NCI-H345 (cell line): ENCODE data around the gene ZBTB8OS.
"Not testable (repeated sequence)": the region's sequence is repeated elsewhere in the genome, so short reads cannot be mapped to it uniquely, and the experiment has no call there.

ENCODE experiments used
- DNase-seq: peaks from one replicate; lab custom pipeline; 2025; lab: John Stamatoyannopoulos, UW

The ZBTB8OS gene

DNA sequence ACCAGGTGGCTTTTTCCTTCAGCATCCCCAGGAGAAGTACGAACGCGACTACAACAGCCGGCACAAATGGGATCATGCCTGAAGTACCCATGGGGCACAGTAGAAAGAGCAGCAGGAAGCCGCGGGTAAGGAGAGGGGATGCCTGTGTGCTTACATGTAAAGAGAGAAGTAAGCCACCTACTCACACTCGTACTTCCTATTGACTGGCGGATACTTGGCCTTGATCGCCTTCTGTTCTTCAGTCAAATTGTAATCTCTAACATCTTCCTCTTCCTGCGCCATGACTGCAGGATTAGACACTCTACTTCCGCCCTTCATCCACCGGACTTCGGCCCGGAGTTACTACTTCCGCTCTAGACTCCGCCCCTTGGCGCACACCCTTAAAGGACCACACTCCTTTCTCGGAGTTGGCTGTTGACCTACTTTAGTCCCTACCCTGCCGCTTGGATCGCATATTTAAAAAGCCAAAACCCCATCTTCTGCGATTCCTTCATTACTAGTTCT is at the start of gene ZBTB8OS:
Gene ZBTB8OS, minus strand, starts transcription at position 303 of the 504 bp plus-strand sequence. Its CDS starts 21 bp downstream, at position 282.
- peak; percentile 93 for DNase-seq

DNA sequence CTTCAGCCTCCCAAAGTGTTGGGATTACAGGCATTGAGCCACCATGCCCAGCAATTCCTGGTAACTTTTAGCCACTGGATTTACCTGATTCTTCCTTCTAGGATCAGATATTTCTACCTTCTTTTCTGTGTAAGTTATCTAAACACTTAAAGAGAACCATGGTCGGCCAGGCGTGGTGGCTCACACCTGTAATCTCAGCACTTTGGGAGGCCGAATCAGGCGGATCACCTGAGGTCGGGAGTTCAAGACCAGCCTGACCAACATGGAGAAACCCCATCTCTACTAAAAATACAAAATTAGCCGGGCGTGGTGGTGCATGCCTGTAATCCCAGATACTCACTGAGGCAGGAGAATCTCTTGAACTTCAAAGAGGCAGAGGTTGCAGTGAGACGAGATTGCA is 46.6 kb upstream of the ZBTB8OS start:
- not testable (repeated sequence) for DNase-seq

DNA sequence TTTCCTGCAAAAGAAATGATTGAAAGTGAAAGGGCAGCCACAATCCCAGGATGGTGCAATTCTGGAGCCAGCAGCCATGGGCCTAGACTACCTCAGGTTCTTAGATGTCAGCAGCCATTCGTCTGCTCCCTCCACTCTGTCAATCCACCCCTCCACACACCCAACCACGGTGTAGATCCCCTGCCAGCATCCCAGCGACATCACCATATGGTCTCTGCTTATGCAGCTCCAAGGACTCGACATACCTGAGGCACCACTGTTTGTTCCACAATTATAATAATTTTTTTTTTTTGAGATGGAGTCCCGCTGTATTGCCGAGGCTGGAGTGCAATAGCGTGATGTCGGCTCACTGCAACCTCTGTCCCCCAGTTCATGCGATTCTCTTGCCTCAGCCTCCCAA is 45.7 kb upstream of the ZBTB8OS start:
- no peak for DNase-seq

DNA sequence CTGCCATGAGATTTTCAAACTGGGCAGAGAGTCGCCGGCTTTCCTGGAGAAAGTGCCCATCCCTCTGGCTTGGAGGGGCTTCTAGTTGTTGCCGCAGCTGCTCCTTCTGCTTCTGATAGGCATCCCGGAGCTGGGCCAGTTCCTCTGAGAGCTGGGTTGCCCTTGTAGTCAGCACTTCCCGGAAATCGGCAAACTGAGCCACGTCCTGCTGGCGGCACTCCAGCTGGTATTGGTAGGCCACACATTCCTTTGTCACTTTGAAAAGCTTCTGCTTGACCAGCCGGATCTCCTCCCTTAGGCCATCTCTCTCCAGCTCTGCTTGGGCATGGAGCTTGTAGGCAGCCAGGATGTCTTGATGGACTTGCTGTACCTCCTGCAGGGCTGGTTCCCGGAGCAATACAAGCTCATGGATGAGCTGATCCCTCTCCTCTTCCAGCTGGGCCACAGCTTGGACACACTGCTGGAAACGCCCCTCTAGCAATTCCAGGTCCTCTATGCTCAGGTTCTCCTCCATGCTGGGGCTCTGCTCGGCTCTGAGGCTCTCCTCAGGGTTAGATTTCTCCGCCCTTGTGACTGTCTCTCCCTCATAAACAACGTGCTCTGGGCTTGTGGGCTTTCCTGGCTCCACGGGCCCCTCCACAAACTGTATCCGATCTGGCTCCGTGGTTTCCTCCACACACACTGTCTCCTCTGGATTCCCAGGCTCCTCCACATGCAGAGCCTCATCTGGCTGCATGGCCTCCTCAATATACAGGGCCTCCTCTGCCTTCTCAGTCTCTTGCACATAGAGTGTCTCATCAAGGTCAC is 45.0 kb upstream of the ZBTB8OS start:
- DNase-seq: no peak

DNA sequence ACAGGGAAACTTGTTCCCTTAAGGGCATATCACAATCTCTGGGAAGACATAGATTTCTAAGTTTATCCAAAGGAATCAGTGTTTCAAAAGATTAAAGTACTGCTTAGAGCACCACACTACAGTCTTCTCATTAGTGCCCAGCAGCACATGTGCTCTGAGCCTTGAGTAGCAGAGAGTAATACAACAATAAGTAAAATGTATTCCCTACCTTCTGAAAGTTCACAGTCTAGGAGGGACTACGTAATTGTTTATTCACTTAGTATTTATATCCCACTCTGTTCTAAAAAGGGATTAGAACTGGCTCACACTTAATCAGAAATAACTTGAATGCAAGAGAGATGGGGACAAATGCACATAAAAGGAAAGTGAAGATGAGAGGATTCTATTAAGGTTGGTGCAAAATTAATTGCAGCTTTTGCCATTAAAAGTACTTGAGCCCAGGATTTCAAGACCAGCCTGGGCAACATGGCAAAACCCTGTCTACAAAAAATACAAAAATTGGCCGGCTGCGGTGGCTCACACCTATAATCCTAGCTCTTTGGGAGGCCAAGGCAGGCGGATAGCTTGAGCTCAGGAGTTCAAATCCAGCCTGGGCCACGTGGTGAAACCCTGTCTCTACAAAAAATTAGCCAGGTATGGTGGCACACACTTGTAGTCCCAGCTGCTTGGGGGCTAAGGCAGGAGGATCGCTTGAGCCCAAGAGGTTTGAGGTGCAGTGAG is 43.3 kb upstream of the ZBTB8OS start:
- DNase-seq: no peak

DNA sequence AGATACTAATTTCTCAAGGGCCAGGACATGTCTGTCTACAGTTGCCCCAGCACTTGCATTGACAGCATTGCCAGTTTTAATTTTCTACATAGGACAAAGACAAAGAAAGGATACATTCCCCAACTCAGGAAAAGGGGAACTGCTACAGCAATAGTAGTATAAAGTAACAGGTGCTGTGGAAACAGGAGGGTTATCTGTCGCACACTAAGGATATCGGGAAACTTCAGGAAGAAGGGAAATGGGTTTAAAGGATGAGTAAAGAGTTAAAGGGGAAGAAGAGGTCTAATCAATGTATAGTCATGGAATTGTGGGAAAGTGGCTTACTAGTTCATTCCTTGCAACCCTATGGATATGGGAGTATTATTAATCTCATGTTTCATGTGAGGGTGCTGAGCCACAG is 36.0 kb upstream of the ZBTB8OS start:
- DNase-seq: no peak

DNA sequence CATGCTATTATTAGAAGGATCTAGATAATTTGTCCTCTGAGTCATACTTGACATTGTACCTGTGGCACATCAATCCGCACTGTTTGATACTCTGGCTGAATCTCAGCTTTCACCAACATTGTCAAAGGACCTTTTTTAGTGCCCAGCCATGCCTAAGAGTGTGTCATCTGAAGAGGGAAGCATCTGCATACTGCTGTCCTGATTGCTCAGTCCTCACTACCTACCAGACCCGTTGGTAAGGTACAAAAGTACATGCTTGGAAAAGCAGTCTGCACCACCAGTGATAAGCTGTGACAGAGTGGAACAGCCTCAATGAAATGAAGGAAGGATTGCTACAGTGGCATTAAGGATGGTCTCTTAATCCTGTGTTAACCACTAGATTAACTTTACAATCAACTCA is 35.1 kb upstream of the ZBTB8OS start:
- no peak for DNase-seq

DNA sequence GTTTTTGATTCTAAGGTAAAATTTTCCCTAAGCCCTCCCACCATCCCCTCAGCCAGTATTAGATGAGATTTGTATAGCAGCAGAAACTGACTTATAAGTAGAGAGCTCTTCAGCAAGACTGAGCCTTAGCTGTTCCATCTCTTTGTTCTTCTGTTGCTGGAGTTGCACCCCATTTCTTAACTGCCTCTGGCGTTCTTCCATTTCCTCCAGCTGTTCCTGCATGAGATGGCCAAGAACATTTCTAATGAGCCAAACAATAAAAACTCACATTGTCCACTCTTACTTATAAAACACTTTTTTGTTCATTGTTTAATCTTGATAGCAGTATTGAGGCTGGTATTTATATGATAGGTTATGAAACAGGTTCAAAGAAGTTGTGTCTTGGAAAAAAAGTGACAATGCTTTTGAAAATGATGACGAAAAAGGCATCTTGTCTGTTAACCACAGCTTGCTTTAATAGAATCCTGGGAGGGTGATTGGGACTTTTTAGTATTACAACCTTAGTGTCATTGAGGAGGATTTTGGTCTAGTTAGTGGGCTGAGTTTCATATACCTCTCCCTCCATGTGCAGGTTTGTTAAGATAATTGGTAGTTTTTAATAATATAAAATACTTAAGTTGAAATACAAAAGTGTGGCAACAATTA is 33.9 kb upstream of the ZBTB8OS start:
- no peak for DNase-seq

DNA sequence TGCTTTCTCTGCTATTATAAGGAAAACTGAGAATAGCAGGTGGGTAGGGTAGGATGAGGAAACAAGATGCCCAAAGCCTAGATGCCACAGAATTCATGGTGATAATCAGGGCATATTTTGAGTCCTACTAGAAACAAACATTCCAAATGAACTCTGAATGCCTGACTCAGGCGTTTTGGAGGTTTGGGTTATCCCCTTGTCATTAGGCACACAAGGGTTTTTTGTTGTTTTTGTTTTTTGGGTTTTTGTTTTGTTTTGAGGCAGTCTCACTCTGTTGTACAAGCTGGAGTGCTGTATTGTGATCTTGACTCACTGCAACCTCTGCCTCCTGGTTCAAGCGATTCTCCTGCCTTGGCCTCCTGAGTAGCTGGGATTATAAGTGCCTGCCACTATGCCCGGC is 33.0 kb upstream of the ZBTB8OS start:
- DNase-seq: no peak

DNA sequence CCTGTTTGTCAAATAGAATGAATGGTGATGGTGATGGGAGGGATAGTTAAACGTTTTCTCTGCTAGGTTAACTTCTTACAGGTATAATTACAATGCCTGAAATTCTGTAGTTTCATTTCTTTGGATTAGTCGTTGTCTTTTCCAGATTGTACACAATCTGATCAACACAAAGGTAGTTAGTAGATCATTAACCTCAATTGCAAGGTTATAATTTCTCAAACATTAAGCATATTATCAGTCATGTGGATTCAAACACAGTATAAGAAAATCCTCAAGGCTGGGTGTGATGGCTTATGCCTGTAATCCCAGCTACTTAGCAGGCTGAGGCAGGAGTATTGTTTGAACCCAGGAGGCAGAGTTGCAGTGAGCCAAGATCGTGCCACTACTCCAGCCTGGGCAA is 31.6 kb upstream of the ZBTB8OS start:
- no peak for DNase-seq

DNA sequence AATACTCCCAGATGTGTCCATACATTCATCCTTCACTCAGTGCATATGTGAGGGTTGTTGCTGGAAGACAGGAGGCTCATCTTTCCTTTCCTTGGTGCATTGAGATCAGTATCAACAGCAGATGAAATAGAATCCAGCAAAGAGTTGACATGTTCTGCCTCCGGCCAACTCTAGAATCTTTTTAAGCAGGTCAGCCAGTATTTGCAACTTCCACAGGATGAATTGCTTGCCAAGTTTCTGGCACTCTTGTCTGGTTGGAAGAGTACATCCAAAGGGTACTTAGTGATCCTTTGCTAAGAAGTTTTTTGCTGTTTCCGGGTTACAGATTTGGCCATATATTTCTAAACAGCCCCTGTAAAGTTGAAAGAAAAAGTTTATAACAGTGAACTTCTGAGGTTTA is 31.2 kb upstream of the ZBTB8OS start:
- DNase-seq: no peak

DNA sequence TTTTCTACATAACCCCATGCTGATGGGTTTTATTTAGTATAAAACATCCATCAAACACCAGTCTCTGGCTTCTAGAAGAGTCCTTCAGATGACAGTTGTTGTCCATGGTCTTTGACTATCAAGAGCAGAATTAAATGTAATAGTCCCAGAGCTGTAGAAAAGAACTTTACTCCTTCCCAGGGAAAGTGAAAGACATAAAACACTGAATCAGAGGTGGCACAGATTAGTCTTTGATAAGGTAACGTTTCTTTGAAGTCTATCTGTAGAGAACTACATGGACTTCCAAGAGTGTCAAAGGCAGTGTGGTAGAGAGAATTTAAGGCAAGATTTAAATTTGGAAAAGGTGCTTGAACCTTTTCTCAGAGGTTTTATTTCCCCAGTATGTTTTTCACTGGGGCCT is 30.3 kb upstream of the ZBTB8OS start:
- no peak for DNase-seq

DNA sequence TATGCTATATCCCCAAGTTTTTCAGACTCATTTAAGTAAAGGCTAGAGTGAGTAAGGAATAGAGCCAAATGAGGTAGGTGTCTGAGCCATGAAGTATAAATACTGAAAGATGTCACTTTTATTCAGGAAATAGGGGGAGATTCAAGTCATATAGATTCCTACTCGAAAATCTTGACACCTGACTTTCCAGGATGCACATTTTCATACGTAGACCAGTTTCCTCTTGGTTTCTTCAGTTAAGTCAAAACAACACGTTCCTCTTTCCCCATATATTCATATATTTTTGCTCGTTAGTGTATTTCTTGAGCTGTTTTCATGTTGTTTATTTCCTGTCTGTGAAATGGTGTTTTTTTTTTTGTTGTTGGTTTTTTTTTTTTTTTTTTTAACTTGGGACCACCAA is 29.6 kb upstream of the ZBTB8OS start:
- not testable (repeated sequence) for DNase-seq

DNA sequence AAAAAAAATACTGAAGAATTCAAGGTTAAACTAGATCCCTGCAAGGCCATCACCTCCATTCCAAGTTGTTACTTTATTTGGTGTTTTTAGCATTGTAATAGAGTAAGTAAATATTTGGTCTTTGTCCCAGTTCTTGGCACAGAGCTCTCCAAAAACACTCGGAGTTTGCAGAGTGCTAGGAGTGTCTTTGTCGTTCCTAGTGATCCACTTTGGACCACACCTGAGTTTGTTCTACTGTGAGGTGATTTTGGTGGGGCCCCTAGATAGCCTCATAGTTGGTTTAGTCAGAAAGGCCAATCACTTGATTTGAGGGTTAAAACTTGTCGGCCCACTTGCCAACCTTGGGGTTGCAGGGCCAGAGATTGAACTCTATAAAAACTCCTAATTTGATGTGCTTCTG is 26.6 kb upstream of the ZBTB8OS start:
- DNase-seq: no peak

DNA sequence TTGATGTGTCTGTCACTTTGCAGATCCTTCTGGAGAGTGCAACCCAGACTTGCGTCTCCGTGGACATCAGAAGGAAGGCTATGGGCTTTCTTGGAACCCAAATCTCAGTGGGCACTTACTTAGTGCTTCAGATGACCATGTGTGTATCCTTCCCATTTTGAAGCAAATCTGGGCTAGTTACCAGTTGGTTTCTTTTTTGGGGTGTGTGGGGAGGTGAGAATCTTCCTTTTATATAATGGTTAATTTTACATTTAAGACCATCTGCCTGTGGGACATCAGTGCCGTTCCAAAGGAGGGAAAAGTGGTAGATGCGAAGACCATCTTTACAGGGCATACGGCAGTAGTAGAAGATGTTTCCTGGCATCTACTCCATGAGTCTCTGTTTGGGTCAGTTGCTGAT is 18.4 kb upstream of the ZBTB8OS start:
- DNase-seq: not testable (repeated sequence)

DNA sequence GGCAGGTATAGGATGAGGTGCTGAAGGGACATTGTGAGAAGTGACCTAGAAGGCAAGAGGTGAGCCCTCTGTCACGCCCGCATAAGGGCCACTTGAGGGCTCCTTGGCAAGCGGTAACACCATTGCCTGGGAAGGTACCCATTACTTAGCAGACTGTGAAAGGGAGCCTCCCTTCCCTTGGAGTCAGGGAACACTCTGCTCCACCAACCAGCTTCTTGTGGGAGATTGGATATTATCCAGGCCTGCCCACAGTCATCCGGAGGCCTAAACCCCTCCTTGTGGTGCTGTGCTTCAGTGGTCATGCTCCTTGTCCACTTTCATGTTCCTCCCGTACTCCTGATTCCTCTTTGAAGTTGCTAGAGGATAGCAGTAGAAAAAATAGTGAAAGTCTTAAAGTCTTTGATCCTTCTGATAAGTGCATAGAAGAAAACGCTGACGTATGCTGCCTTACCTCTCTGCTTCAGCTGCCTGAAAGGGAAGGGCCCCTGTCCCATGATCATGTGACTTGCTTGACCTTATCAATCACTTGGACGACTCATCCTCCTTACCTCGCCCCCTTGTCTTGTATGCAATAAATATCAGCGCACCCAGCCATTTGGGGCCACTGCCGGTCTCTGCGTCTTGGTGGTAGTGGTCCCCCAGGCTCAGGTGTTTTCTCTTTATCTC is 16.7 kb upstream of the ZBTB8OS start:
- no peak for DNase-seq

DNA sequence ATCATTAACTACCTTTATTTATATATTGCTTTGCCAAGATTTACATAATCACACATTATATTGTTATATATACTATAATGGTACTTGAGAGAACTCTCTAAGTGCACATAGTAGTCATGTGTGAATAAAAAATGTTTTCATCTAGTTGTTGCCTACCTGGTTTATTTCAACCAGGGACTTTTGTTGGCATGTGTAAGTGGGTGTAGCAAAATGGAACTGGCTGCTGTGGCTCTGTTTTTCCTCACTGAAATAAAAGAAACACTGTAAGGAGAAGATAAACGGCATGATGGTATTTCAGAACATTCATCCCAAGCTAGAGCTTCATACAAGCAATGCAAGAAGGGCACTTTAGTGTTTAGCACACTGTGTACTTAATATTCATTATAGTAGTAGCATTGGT is 15.6 kb upstream of the ZBTB8OS start:
- no peak for DNase-seq

DNA sequence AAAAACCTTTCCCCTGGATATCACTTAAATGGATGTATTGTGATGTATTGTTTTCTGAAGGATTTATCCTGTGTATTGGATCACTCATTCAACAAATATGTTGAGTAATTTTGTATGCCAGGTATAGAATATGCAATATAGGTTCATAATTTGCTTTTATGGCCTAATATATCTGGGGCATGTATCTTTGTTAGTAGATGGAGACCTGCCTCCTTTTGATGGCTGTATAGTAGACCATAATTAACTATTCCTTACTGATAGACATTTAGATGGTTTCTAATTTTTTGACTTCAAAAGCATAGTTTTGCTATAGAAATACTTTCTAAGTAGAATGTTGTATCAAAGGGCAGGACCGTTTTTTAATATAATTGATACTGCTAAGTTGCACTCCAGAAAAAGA is 9.2 kb upstream of the ZBTB8OS start:
- DNase-seq: no peak

DNA sequence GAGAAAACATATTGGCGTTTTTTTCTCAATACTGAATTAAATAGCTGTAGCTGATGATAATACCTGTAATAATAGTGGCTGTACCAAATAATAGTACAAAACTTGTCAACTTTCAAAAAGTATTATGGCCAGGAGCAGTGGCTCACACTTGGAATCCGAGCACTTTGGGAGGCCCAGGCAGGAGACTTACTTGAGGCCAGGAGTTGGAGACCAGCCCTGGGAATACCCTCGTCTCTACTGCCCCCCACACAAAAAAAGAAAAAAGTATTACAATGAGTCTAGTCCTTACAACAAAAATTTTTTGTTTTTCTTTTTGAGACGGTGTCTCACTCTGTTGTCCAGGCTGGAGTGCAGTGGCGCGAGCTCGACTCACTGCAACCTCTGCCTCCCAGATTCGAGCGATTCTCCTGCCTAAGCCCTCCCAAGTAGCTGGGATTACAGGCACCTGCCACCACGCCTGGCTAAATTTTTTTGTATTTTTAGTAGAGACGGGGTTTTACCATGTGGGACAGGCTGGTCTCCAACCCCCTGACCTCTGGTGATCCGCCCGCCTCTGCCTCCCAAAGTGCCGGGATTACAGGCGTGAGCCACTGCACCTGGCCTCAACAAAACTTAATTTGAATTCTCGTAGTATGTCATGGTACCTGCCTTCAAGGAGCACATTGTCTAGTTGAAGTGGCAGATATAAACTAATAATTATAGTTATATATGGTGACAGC is 2.1 kb upstream of the ZBTB8OS start:
- DNase-seq: no peak

DNA sequence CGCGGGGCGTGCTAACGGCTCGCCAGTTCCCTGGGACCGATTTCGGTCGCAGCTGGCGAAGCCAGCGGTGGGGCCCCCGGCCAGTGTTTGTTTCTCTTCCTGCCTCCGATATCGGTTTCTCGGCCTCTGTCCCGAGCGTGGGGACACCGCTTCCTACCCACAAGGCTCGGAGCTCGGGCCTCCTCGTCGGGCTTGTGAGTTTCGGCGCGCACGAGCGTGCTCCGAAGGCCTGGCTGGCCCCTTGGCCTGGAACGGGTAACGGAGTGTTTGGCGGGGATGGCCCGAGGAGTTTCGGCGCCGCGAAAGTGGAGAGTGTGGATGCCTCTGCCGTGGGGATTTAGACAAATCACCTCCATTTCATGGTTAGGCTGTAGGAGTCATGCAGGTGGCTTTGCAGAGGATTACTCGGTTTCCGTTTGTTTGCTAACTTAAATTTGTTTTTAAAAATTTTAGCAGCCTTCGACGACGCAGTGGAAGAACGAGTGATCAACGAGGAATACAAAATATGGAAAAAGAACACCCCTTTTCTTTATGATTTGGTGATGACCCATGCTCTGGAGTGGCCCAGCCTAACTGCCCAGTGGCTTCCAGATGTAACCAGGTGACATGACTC is 1.2 kb upstream of the ZBTB8OS start:
- no peak for DNase-seq
